PFSK-1 (cell line): ENCODE measurements around the gene PUS10.

ENCODE experiments used
- FOXP2 ChIP-seq: optimal IDR thresholded peaks from 2 replicates; pipeline ENCODE3; 2011; ENCODE audit warnings: borderline replicate concordance, control low read depth, inconsistent platforms; ENCODE audit not compliant: insufficient read depth; ENCODE audit errors: extremely low read length, extremely low read depth
- POLR2AphosphoS5 ChIP-seq: IDR thresholded peaks from 2 replicates; pipeline ENCODE4 v1.6.1; 2012; ENCODE audit warnings: low read depth, mild to moderate bottlenecking, control low read depth, low read length, moderate library complexity
- REST ChIP-seq, 2 experiments: IDR thresholded peaks; 2 replicates each; pipeline versions ENCODE4 v1.6.1 to v1.8.0; 2011 to 2012; ENCODE audit warnings: low read depth in 2 of 2, low read length in 2 of 2, control low read depth in 1 of 2, inconsistent platforms in 1 of 2, mild to moderate bottlenecking in 1 of 2, moderate library complexity in 1 of 2; ENCODE audit not compliant: insufficient read depth in 1 of 2
- SIN3A ChIP-seq: IDR thresholded peaks from 2 replicates; pipeline ENCODE4 v1.6.1; 2012; ENCODE audit warnings: mild to moderate bottlenecking, low read length, moderate library complexity, borderline replicate concordance; ENCODE audit not compliant: insufficient read depth
- TAF1 ChIP-seq: IDR thresholded peaks from 2 replicates; pipeline ENCODE4 v1.6.1; 2012; ENCODE audit warnings: low read length, control low read depth, borderline replicate concordance; ENCODE audit not compliant: insufficient read depth

Gene PUS10

GRCh38 chr2:60972889-60973656 is 45.0 kb downstream of the PUS10 start:
- TF ChIP-seq REST (IDR thresholded peaks at IDR 0.05; ENCODE audit: insufficient read depth in 1 of 2, low read depth in 2 of 2, low read length in 2 of 2): no peak
- TF ChIP-seq FOXP2: no peak
- no peak for TF ChIP-seq TAF1
- TF ChIP-seq SIN3A: no peak
- no peak for TF ChIP-seq POLR2AphosphoS5

GRCh38 chr2:60966507-60967405 is 51.3 kb downstream of the PUS10 start:
- no peak for TF ChIP-seq REST (IDR thresholded peaks at IDR 0.05; ENCODE audit: insufficient read depth in 1 of 2, low read depth in 2 of 2, low read length in 2 of 2)
- no peak for TF ChIP-seq TAF1
- no peak for TF ChIP-seq FOXP2
- TF ChIP-seq SIN3A: no peak
- no peak for TF ChIP-seq POLR2AphosphoS5

- TF ChIP-seq POLR2AphosphoS5 (no peak), TAF1 (no peak), FOXP2 (no peak)
Observed at GRCh38 chr2:60965499-60965785, 52.6 kb downstream of the PUS10 start.

DNA sequence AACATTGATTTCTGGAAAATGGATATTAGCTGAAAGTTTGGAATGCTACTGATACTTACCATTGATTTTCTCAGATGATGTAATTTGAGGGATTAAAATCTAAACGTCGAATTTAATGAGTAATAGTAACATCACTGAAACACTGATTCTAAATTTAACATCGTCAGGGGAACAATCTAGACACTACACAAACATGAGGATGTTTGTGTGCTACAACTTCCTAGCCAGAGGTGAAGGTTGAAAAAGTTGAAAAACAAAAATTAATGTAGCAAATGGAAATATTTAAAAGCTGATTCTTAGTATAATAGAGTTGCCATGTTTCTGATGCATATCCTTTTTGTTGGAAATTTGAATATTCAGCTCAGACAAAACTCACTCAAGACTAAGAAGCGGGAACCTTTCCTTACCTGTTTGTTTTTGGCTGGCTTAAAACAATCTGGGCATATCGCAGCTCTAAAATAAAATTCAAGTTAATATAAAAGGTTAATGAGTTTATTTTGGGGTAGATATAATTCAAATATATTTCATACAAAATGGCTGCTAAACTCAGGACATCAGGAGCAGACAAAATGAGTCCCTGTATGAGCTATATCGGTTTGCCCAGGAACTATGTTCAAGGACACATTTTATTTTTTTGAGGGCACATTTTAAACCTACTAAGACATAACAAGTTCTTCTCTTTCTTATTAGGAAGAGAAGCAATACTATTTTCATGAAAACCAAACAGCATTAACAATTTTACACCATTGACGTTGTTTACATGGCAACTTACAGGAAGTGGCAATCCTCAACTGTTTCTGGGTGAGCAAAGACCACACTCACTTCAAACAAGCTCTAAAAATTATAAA is 53.2 kb downstream of the PUS10 start:
- TF ChIP-seq REST (IDR thresholded peaks at IDR 0.05; ENCODE audit: insufficient read depth in 1 of 2, low read depth in 2 of 2, low read length in 2 of 2) (no peak), SIN3A (no peak), POLR2AphosphoS5 (no peak), FOXP2 (no peak), TAF1 (no peak)

DNA sequence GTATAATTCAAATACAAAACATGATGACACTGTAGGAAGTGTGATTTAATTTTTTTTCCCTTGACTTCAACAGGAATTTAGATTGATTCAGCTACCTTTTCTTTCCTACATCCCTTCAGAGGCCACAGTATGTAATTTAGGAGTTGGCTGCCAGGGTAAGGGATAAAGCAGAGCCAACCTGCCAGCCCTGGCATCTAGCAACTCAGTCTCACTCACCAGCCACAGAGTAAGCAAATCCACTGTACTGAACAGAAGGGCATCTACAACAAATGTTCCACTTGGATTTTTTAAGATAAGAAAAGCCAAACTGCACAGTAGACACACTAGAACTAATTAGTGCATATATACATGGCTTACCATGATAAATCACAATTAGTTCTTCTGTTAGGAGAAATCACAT is 54.9 kb downstream of the PUS10 start:
- no peak for TF ChIP-seq REST (IDR thresholded peaks at IDR 0.05; ENCODE audit: insufficient read depth in 1 of 2, low read depth in 2 of 2, low read length in 2 of 2)
- no peak for TF ChIP-seq POLR2AphosphoS5
- no peak for TF ChIP-seq FOXP2
- no peak for TF ChIP-seq SIN3A
- no peak for TF ChIP-seq TAF1
